Globus pallidus (tissue), 1 donor: ENCODE measurements around the gene PRKCD.
A peak's percentile ranks its signal among the peaks of the same experiment; 100 is the strongest.

ENCODE experiments used
- DNase-seq: peaks from one replicate; pipeline ENCODE4 v3.0.0-alpha.2; 2015; ENCODE audit warnings: low spot score

The PRKCD gene

DNA sequence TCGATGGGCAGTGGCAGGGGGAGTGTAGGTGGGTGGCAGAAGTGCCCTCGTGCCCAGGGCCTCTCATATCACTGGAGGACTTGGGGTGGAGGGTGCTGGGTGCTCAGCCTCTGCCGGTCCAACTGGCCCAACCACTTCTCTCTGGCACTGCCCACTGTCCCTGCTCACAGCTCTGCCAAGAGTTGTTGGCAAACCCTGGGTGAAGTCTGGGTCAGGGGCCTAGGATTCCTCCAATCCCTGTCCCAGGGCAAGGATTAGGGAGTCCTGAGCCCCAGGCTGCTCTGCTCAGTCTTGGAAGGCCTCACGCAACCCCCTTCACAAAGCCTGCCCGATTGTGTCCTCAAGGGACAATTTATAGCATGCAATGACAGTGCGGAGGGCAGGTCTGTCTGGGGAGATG is 5.2 kb upstream of the PRKCD start:
- no peak for DNase-seq

- no peak for DNase-seq
Observed at GRCh38 chr3:53156368-53156834, 4.6 kb upstream of the PRKCD start.

DNA sequence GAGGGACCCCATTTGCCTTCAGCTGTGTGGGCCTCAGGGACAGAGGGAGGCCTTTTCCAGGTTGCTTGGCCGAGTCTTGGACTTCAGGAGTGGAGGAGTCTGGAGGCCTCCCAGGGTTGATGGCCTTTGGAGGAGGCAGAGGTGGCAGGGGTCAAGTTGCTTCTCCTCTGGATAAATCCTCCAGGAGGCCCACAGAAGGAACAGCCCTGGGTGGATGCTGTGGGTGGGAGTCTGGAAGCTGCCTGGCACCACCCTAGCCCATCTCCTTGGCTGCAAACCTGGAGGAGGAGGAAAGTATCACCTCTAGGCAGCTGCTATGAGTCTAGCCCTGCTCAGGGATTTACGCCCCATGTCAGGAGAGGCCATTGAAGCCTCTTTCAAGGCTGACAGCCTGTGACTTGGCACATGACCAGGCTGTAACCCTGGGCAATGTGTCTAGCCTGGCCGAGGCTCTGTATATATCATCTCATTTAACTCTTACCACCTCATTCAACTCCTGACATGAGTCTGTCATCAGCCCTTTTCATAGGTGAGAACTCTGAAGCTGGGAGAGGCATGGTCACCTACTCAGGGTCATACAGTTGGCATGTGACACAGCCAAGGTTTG is 2.9 kb upstream of the PRKCD start:
- no peak for DNase-seq

DNA sequence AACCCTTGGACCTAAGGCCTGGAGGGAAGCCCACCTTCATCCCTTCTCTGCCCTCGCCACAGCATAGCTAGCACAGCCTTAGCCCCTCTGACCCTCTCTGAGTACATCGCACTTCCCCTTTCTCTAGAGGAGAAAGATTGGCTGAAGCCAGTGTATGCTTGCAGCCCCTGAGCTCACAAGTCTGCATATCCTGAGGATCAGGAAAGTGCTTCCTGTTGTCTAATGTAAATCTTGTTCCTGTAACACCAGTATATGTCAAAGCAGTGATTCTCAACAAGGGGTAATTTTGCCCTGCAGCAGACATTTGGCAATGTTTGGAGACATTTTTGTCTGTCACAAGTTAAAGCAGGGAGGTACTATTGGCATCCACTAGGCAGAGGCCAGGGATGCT is 2.2 kb upstream of the PRKCD start:
- no peak for DNase-seq

GRCh38 chr3:53159156-53160060 is 1.6 kb upstream of the PRKCD start:
- no peak for DNase-seq

DNA sequence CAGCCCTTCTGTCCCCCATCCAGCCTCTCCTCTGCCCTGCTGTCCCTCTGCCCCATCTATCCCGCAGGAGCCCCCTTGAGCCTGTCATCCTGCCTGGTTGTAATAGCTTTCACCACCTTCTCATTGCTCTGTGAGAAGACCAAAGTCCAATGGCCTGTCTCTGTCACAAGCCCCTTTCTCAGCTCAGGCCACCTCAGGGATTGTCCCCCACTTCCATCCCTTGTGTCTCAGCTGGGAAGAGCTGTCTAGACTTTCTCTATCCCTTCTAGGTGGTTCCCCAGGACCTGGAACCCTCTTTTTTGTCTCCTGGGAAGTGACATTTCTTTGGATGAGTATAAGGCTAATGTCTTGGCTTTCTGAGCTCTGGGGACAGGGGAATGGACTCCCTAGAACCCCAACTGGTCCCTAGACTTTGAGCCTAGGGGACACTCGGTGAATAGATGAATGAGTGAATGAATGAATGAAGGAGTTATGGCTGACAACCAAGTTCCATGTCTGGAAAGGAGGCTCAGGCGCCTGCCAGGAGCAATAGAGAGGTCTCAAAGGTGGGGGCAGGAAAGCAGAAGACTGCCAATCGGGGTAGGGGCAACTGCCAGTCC is 849 bp upstream of the PRKCD start:
- DNase-seq: no peak

DNA sequence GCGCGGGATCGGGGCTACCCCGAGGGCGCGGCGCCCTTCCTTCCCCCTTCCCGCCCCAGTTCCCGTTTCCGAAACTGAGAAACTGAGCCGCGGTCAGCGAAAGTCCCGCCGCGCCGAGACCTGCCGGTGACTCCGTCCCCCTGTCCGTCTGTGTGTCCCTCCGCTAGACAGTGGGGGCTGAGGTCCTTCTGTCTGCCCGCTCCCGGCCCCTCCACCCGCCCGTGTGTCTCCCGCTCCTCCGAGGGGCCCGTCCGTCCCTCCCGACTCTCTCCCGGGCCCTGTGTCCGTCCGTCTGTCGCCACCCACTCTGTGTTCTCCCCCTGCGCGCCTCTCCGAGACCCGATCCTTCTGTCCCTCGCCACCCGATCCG is 426 bp downstream of the PRKCD start:
- no peak for DNase-seq

GRCh38 chr3:53161820-53162671 is 1.0 kb downstream of the PRKCD start:
- DNase-seq: no peak

GRCh38 chr3:53162672-53163443 is 1.8 kb downstream of the PRKCD start:
- DNase-seq: no peak

GRCh38 chr3:53163444-53164387 is 2.7 kb downstream of the PRKCD start:
- no peak for DNase-seq

- DNase-seq: no peak
Observed at GRCh38 chr3:53164911-53165310, 3.9 kb downstream of the PRKCD start.

DNA sequence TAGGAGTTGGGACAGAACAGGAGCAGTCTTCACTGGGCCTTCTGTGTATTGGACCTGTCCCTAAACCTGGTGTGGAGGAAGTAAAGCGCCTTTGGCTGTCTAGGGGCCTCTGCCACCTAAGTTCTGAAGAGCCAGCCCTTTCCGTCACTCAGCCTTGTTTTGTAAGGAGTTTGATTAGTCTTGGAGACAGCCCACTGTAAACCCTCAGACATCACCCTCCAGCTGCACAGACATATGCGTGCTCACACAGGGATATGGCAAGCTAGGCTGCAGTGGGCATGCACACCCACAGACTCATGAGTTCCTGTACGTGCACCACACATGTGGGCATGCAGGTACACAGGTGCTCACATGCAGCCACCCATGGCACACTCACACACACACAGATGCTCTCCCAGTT is 5.2 kb downstream of the PRKCD start:
- DNase-seq: no peak

- DNase-seq: peak; percentile 69
Observed at GRCh38 chr3:53166781-53167291, 5.8 kb downstream of the PRKCD start.

GRCh38 chr3:53167418-53168174 is 6.6 kb downstream of the PRKCD start:
- DNase-seq: no peak

DNA sequence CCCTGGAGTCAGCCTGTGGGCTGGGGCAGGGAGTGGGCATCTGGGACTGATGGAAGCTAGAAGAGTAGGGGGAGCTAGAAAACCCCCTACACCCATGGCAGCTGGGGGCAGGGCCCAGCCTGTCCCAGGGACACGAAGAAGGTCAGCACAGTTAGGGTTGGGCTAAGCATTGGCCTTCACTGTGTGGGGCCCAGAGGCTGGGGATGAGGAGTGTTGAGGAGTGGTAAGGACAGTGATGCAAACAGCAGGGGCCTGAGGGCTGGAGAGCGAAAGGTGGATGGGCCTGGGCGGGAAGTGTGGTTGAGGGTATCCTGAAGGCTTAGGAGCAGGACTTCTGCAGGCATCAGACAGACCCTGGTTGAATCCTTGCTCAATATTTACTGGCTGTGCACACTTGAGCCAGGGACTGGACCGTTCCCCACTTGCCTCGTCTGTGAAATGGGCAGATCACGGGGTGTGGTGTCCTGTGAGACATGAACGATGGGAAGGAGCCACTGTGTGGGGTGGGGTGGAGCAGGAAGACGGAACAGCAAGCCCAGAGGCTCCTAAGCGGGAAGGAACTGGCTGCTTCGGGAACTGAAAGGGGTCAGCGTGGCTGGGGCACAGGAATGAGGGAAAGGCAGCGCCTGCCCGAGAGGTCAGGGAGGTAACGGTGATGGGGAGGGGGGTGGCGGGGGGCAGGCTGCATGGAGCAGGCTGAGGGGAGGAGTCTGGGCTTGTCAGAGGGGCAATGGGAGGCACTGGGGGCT is 7.3 kb downstream of the PRKCD start:
- DNase-seq: no peak

DNA sequence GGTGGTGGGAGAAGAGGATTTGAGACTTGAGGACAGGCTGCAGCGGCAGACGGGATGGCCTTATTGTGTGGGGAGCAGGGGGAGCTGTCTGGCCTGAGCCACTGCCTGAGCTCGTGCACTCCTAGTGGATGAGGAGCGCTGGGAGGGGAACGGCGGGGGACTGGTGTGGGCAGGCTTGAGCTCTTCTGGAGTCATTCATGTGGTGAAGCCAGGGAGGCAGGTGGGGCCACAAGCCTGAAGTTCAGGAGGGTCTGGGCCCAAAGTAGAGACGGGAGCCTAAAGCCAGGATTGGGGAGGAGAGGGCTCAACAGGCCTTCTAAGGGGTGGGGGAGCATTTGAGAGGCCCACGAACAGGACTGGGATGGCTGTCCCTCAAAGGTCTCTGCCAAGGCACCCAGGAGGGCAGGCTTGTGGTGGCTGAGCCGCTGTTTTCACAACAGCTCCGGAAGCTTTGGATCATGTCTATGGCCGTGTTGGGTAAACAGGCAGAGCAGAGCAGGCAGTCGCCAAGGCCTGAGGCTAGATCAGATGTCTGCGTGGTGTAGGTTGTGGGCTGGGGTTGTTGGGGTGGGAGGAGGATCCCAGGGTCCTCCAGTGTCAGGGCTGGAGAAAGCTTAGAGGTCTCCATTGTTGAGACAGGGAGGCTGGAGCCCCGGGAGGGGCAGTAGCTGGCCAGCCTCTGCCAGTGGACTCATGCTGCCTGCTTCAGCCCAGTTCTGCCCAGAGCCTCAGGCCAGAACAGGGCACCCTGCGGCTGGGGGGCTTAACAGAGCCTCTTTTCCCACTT is 8.2 kb downstream of the PRKCD start:
- no peak for DNase-seq

DNA sequence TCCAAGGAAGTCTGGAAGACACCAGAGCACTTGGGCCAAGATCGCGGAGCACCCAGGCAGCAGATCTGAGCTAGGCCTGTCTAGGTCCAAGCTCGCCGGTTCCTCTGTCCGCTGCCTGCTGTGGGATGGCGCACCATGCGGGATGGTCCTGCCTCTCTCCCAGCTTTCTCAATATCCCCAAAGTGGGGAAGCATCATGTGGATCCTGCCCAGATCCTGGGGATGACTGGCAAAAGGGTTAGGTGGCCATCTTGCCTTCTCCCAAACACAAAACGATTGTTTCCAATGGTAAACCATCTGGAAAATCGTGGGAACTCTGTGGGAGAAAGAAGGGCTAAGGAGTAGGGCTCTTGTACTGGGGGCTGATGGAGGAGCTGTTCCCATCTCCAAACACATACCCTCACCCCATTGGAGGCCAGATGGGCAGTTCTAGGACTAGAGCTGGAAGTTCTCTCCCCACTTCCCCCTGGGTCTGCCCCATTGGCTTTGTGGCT is 8.9 kb downstream of the PRKCD start:
- no peak for DNase-seq
